GM12878 (cell line): ENCODE measurements around the gene SMCO1. TPM values are rescaled to one million over a fixed set of nuclear protein-coding genes. Genes with fewer than 3 reads are reported as not detected.

Experiments
- ATAC-seq: fragments of 200-7000 bp; cut with Tn5 transposase; 3 replicates; pipeline ENCODE4 v1.9.1; 2020; ENCODE audit warnings: mild to moderate bottlenecking, moderate library complexity
- BruUV-seq: library from RNA; stranded (reverse); fragments of 400-500 nt; replicated peaks from 2 replicates; lab custom pipeline; 2021; lab: Mats Ljungman, UMichigan
- CTCF ChIA-PET: fragments of 300-600 bp; sonication (Branson Sonifier 250); formaldehyde crosslinking; extraction: SDS; loops from one replicate; lab custom pipeline; 2021; ENCODE audit warnings: inconsistent platforms; lab: Yijun Ruan, JAX
- POLR2A ChIA-PET: fragments of 350-600 bp; formaldehyde crosslinking; extraction: SDS; loops from one replicate; lab custom pipeline; 2021; ENCODE audit warnings: inconsistent platforms; lab: Charles Lee
- RAD21 ChIA-PET: fragments of 300-600 bp; sonication (Branson Sonifier 250); formaldehyde crosslinking; loops from one replicate; lab custom pipeline; 2023; ENCODE audit warnings: antibody characterized with exemption; ENCODE audit not compliant: unreplicated experiment; lab: Charles Lee
- SMC1A ChIA-PET: fragments of 300-600 bp; sonication (Branson Sonifier 250); formaldehyde crosslinking; loops from one replicate; lab custom pipeline; 2023; ENCODE audit not compliant: unreplicated experiment, uncharacterized antibody; lab: Charles Lee
- DNase-seq: peaks from one replicate; pipeline ENCODE4 v3.0.0-alpha.2; 2011; ENCODE audit warnings: low read depth, low spot score
- FAIRE-seq: peaks from 3 replicates; lab custom pipeline; 2011; peaks lifted over from hg19 to GRCh38; lab: Jason Lieb, UNC
- H2AFZ ChIP-seq: 2 replicates; pipeline ENCODE4 v1.6.0; 2011; ENCODE audit warnings: low read depth, low read length, control low read depth; ENCODE audit not compliant: control insufficient read depth
- H3K27ac ChIP-seq: 2 replicates; pipeline ENCODE4 v1.5.1; 2011; ENCODE audit warnings: control low read depth; ENCODE audit not compliant: control insufficient read depth, insufficient read depth
- H3K27me3 ChIP-seq, 2 experiments: replicated peaks in 1 of 2; 2 replicates each; pipeline versions ENCODE4 v1.6.0 to v1.6.1; 2011; ENCODE audit warnings: low read length in 1 of 2; ENCODE audit not compliant: control insufficient read depth in 2 of 2, insufficient read depth in 2 of 2
- H3K36me3 ChIP-seq, 2 experiments: 2 replicates each; pipeline ENCODE4 v1.5.1; 2011; ENCODE audit warnings: low read length in 1 of 2; ENCODE audit not compliant: control insufficient read depth in 2 of 2, insufficient read depth in 2 of 2
- H3K4me1 ChIP-seq: 2 replicates; pipeline ENCODE4 v1.6.1; 2011; ENCODE audit warnings: mild to moderate bottlenecking, low read length, moderate library complexity, mixed read lengths; ENCODE audit not compliant: control insufficient read depth, insufficient read depth
- H3K4me2 ChIP-seq: 2 replicates; pipeline ENCODE4 v1.6.0; 2011; ENCODE audit warnings: control low read depth; ENCODE audit not compliant: control insufficient read depth, insufficient read depth
- H3K4me3 ChIP-seq: fragments of 200-600 bp; sonication (generic); 2 replicates; pipeline ENCODE4 v1.5.1; 2016
- H3K79me2 ChIP-seq: 2 replicates; pipeline ENCODE4 v1.6.0; 2011; ENCODE audit warnings: low read length; ENCODE audit not compliant: control insufficient read depth, insufficient read depth
- H3K9ac ChIP-seq: 2 replicates; pipeline ENCODE4 v1.8.0; 2011; ENCODE audit warnings: low read length, control low read depth, mixed read lengths; ENCODE audit not compliant: control insufficient read depth, insufficient read depth
- H3K9me3 ChIP-seq: replicated peaks from 3 replicates; pipeline ENCODE4 v1.5.1; 2011; ENCODE audit warnings: mild to moderate bottlenecking, low read length; ENCODE audit not compliant: control insufficient read depth, insufficient read depth
- H4K20me1 ChIP-seq: 2 replicates; pipeline ENCODE4 v1.6.0; 2011; ENCODE audit not compliant: control insufficient read depth, insufficient read depth
- CBFB ChIP-seq: IDR thresholded peaks from 2 replicates; pipeline ENCODE4 v1.6.1; 2016; ENCODE audit warnings: antibody characterized with exemption, low read depth
- ETV6 ChIP-seq, 2 experiments: fragments of 450-650 bp in 1 of 2; IDR thresholded peaks in 1 of 2; conservative IDR thresholded peaks in 1 of 2; 2 replicates each; pipeline ENCODE4 v1.6.1; 2014; ENCODE audit warnings: antibody characterized with exemption in 1 of 2, borderline replicate concordance in 1 of 2, low read depth in 1 of 2, mild to moderate bottlenecking in 1 of 2, moderate library complexity in 1 of 2
- FOS ChIP-seq: IDR thresholded peaks from 3 replicates; pipeline ENCODE4 v1.6.1; 2011; ENCODE audit warnings: borderline replicate concordance; ENCODE audit not compliant: insufficient read length; ENCODE audit errors: extremely low read depth
- KLF5 ChIP-seq: fragments of 450-650 bp; IDR thresholded peaks from 2 replicates; pipeline ENCODE4 v1.6.1; 2014; ENCODE audit warnings: mild to moderate bottlenecking; ENCODE audit not compliant: partially characterized antibody
- SMAD1 ChIP-seq: fragments of 450-650 bp; IDR thresholded peaks from 2 replicates; pipeline ENCODE4 v1.6.1; 2018; ENCODE audit warnings: mild to moderate bottlenecking, low read depth; ENCODE audit not compliant: partially characterized antibody
- SMARCA5 ChIP-seq: fragments of 450-650 bp; IDR thresholded peaks from 2 replicates; pipeline ENCODE4 v1.6.1; 2017; ENCODE audit warnings: mild to moderate bottlenecking
- ZBTB40 ChIP-seq: fragments of 450-650 bp; IDR thresholded peaks from 2 replicates; pipeline ENCODE4 v1.6.1; 2016; ENCODE audit warnings: mild to moderate bottlenecking, moderate library complexity, borderline replicate concordance
- ZNF217 ChIP-seq: fragments of 450-650 bp; IDR thresholded peaks from 2 replicates; pipeline ENCODE4 v1.6.1; 2017; ENCODE audit warnings: antibody characterized with exemption, mild to moderate bottlenecking
- whole genome bisulfite sequencing: methylation state at CpG from one replicate; pipeline ENCODE4 v1.1.6; 2016; ENCODE audit warnings: low lambda C conversion rate; ENCODE audit not compliant: insufficient replicate concordance, insufficient coverage; ENCODE audit errors: missing lambda C conversion rate; 5-methylcytosine and 5-hydroxymethylcytosine counted together
- in situ Hi-C: fragments of 300-500 bp; cut with MboI; formaldehyde crosslinking; loops from 9 replicates; pipeline ENCODE4 v1.14.3; 2018; ENCODE audit warnings: mixed read lengths
- intact Hi-C: fragments of 100-400 bp; cut with micrococcal nuclease; formaldehyde crosslinking; loops from one replicate; pipeline ENCODE4 v1.14.2; 2022; ENCODE audit not compliant: unreplicated experiment
- polyA plus RNA-seq, 11 experiments: library from polyadenylated mRNA; depleted of rRNA in 4 of 11; unstranded in 6 of 11; stranded (reverse) in 5 of 11; fragments of >200 nt; fragmentation: Nextera tagmentation in 4 of 11; fragmentation: Illumina TruSeq in 1 of 11; extraction: Ambion mirVana in 4 of 11; extraction: Trizol in 1 of 11; gene quantifications; 1 replicate in 1 of 11; 2 replicates in 10 of 11; pipeline versions ENCODE4 v1.2.1 to v1.2.3, GENCODE V29; 2011 to 2016; ENCODE audit warnings: inconsistent platforms in 2 of 11, missing spikeins in 2 of 11, low read depth in 1 of 11
- total RNA-seq, 4 experiments: library from RNA; depleted of rRNA in 3 of 4; stranded (reverse); fragments of >200 nt in 3 of 4; fragmentation: Illumina TruSeq in 1 of 4; extraction: Trizol in 1 of 4; gene quantifications; 2 replicates each; pipeline versions ENCODE4 v1.2.1 to v1.2.3, GENCODE V29; 2013 to 2021

The SMCO1 gene
- total and polyA plus RNA-seq, 10 of the 15 experiments (the other 5 are each of a cell fraction or from before 2014, with no cell fraction given): 0.05 TPM; not detected in 9

DNA sequence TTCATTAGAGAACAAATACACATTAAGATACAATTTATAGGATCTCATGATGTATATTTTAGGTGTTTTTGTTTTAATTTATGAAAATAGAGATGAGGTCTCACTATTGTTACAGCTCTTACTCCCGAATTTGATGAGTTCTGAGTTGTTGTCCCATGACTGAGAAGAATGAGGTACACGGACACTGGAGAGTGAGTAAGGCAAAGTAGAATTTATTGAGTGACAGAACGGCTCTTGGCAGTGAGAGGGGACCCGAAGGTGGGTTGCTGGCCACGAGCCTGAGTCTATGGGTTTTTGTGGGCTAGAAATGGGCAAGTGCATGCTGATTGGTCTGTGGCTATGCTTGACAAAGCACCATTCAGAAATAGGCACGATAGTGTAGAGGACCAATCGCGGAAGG, 8.5 kb downstream of the SMCO1 start:
- Histone ChIP-seq H3K36me3 (no peaks in the 10 kb centered on the region), H4K20me1 (0 out of 2 replicates have a peak, but pooled peaks cover 3% of the 10 kb centered on the region), H3K4me2 (no peak overlapping the region), H2AFZ (no peak overlapping the region), H3K79me2 (peaks cover 19% of the 10 kb centered on the region), H3K27ac (no peak overlapping the region), H3K9ac (no peak overlapping the region), H3K9me3 (peaks cover 3% of the 10 kb centered on the region; the same call in 1 of the 3 replicates), H3K4me1 (no peaks in the 10 kb centered on the region), H3K27me3 (no peaks in the 10 kb centered on the region), H3K4me3 (no peak overlapping the region)
- intact Hi-C loops: no loop called here
- FAIRE-seq (no peak), ATAC-seq (no peak), DNase-seq (no peak)
- no TSS peak for BruUV-seq
- ChIA-PET CTCF (interaction anchor here (0.8 to 2.0 kb wide), 2 partner anchors 12 to 17 kb away, joined by 3 to 5 read pairs; no protein-coding TSS in a partner anchor), POLR2A (interaction anchor here (1.1 kb wide), 1 partner anchor 62 kb away, joined by 3 read pairs; the partner anchor contains the start of genes FBXO45 and WDR53)
- TF ChIP-seq ZNF217: no peak
- no peak for TF ChIP-seq ZBTB40
- no peak for TF ChIP-seq KLF5
- no peak for TF ChIP-seq SMARCA5
- no peak for TF ChIP-seq SMAD1
- TF ChIP-seq ETV6 (conservative IDR thresholded peaks at IDR 0.05 in 1 of 2, IDR thresholded peaks at IDR 0.05 in 1 of 2; ENCODE audit: borderline replicate concordance in 1 of 2, low read depth in 1 of 2): no peak
- TF ChIP-seq FOS: no peak
- TF ChIP-seq CBFB: no peak
- TF ChIP-seq, all 136 proteins: peak for 0
- ChIA-PET RAD21 (no interaction called here), SMC1A (interaction anchor here (0.8 kb wide), 1 partner anchor 238 kb away, joined by 3 read pairs; no protein-coding TSS in a partner anchor)
- in situ Hi-C loops: no loop called here
- WGBS: 64% methylated on average over 8 of the region's 8 CpGs
